Activated CD4-positive, alpha-beta T cell treated with anti-CD3 and anti-CD28 coated beads, Interleukin-2, amount 50 U/mL, for 4 hours (primary cell): ENCODE data around the gene FIZ1.
"Not testable (repeated sequence)": the region's sequence is repeated elsewhere in the genome, so short reads cannot be mapped to it uniquely, and the experiment has no call there.

Experiments
- DNase-seq, 2 experiments: peaks; one replicate each; pipeline ENCODE4 v3.0.0-alpha.2; 2020

Gene FIZ1

DNA sequence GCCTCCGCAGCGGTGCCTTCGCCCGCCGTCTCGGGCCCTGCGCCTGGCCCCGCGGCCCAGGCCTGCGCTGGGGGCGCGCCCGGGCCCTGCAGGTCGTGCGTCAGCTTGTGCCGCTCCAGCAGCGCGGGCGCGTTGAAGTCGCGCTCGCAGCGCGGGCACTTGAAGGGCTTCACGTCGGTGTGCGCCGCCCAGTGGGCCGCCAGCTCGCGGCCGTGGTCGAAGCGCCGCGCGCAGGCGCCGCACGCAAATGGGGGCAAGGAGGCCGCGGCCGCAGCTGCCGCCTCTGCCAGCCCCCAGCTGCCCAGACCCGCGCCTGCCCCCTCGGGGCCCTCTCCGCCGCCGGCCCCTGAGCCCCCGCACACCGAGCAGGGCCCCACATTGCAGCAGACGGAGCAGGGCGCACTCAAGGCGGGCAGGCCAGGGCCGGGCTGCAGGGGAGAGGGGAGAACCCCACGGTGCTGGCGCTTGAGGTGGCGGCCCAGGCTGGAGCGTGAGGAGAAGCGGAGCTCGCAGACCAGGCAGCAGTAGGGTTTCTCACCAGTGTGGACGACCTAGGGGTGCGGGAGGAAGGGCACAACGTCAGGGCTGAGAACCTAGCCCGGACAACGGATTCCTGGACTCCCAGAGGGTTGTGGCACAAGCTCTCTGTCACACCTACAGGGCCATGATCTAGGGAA, 6.1 kb downstream of the FIZ1 start:
- no peak for DNase-seq

GRCh38 chr19:55592391-55593090, 6.8 kb downstream of the FIZ1 start:
- no peak for DNase-seq

GRCh38 chr19:55591555-55591954, 7.8 kb downstream of the FIZ1 start:
- DNase-seq, result no peak

GRCh38 chr19:55590617-55591016, 8.7 kb downstream of the FIZ1 start:
- no peak for DNase-seq

- no peak for DNase-seq
These were observed 9.2 kb downstream of the FIZ1 start for GRCh38 chr19:55590109-55590508.

GRCh38 chr19:55588738-55589137, 10.6 kb downstream of the FIZ1 start:
- DNase-seq, result no peak

DNA sequence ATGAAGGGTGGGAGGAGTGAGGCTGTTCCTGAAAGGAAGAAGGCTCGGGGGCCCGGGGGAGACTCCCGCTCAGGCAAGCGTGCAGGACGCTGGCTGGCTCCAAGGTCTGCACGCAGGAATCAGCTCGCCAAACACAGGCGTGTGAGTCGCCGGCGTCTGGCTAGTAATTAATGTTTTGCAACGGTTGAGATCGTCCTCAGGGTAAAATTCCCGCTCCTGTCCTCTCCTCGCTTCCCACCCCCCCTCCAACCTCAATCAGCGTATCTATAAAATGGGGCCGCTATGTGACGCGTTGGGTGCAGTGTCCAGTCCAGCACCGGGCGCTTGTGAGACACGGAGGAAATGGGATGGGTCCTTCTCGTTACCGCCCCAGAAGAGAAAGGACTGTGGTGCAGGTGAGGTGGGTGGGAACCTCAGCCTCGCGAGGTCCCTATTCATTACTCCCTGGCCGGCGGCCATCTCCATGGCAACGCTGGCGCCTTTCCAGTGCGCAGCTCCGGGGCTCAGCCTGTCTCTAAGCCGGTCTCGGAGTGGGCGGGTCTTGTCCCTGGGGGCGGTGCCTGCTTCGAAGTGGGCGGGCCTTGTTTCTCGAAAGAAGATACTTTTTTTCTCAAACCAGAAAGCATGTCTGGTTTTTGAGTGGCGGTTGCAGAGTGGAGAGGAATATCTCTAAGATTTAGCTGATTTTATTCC, 12.2 kb downstream of the FIZ1 start:
- peak; percentile 88 to 91 for DNase-seq

GRCh38 chr19:55585658-55586339, 13.5 kb downstream of the FIZ1 start:
- no peak for DNase-seq

DNA sequence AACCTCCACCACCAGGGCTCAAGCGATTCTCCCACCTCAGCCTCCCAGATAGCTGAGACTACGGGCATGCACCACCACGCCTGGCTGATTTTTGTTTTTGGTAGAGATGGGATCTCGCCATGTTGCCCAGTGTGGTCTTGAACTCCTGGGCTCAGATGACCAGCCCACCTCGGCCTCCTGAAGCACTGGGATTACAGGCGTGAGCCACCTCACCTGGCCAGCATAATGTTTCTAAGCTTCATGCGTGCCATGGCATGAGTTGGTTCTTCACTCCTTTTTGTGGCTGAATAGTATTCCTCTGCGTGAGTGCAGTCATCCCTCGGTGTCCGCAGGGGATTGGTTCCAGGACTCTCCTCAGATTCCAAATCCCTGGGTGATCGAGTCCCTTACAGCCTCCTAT, 14.4 kb downstream of the FIZ1 start:
- DNase-seq, result no peak

DNA sequence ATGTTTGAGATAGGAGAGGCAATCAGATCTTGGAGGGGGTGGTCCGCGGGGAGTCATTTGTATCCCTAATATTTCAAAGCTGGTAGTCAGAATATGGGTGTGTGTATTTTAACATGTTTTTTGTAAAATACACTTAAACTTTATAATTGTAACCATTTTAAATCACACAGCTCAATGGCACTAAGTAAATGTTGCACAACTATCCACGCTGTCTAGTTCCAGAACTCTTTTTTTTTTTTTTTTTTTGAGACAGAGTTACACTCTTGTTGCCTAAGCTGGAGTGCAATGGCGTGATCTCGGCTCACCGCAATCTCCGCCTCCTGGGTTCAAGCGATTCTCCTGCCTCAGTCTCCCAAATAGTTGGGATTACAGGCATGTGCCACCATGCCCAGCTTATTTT, 15.4 kb downstream of the FIZ1 start:
- DNase-seq, result not testable (repeated sequence)

DNA sequence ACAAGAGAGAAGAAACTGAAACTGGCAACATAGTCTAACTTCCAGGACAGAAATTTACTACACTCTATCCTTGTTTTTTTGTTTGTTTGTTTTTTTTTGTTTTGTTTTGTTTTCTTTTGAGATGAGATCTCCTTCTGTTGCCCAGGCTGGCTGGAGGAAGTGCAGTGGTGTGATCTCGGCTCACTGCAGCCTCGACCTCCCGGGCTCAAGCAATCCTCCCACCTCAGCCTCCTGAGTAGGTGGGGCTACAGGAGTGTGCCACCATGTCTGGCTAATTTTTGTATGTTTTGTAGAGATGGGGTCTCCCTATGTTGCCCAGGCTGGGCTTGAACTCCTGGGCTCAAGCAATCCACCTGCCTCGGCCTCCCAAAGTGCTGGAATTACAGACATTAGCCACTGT, 17.0 kb downstream of the FIZ1 start:
- not testable (repeated sequence) for DNase-seq

- no peak for DNase-seq
These were observed 17.5 kb downstream of the FIZ1 start for GRCh38 chr19:55581823-55582223.

GRCh38 chr19:55581145-55581822, 18.0 kb downstream of the FIZ1 start:
- no peak for DNase-seq

- peak; percentile 63 to 69 for DNase-seq
These were observed 18.6 kb downstream of the FIZ1 start, which contains the start of gene ZNF579 for GRCh38 chr19:55580628-55581144. Gene ZNF579 (minus strand): TSS chr19:55580848. CDS start chr19:55579639, 1,209 bp downstream.

- DNase-seq, result no peak
These were observed 19.3 kb downstream of the FIZ1 start for GRCh38 chr19:55579766-55580621.

DNA sequence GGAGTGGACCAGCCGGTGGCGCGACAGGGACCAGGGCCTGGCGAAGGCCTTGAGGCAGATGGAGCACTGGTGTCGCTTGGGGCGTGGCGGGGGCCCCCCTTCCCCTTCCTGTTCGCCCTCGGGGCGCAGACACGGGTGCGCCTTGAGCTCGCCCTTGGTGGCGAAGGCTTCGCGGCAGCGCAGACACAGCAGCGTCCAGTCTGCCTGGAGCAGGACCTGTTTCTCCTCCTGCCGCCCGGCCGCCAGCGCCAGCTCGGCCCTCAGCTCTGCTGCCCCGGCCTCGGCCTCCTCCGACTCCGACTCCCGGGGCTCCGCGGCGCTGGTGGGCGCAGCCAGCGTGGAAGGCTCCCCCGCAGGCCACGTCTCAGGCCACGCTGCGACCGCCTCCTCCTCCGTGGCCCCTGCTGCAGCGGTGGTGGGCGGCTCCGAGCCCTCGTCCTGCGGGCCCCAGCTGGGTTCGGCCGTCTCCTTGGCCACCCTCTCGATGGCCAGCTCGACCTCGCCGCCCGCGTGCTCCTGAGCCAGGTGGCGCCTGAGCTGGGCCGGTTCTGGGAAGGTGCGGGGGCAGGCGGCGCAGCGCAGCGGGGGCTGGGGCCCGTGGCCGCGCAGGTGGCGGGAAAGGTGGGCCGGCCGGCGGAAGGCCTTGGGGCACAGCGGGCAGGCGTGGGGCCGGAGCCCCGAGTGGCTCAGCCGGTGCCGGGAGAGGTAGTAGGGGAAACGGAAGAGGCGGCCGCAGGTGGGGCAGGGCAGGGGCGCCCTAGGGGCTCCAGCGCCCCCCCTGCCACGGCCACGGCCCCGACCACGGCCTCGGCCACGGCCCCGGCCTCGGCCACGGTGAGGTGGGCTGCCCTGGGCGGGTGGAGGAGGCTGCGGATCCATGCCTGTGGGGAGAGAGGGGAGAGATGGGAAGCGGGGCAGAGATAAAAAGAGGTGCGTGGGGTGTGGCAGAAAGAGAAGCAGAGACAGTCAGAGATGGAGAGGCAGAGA, 20.3 kb downstream of the FIZ1 start:
- no peak for DNase-seq

- DNase-seq, result no peak
These were observed 21.1 kb downstream of the FIZ1 start for GRCh38 chr19:55578031-55578760.

DNA sequence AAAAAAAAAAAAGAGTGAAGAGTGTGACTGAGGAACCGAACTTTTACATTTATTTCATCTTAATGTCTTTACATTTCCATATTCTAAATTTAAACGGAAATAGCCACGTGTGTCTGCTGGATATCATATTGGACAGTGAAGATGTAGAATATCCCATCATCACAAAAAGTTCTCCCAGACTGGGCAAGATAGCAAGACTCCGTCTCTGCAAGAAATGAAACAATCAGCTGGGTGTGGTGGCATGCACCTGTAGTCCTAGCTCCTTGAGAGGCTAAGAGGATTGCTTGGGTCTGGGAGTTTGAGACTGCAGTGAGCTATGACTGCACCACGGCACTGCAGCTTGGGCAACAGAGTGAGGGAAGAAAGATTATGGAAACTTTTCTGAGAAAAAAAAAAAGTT, 22.6 kb downstream of the FIZ1 start:
- no peak for DNase-seq

DNA sequence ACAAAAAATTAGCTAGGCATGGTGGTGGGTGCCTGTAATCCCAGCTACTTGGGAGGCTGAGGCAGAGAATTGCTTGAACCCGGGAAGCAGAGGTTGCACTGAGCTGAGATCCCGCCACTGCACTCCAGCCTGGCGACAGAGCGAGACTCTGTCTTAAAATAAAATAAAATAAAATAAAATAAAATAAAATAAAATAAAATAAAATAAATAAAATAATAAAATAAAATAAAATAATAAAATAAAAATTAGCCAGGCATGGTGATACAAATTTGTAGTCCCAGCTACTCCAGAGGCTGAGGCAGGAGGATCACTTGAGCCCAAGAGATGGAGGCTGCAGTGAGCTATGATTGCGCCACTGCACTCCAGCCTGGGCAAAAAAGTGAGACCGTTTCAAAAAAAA, 25.4 kb downstream of the FIZ1 start:
- DNase-seq, result not testable (repeated sequence)
